Fibroblast of lung (primary cell): Measurements from ENCODE around the gene DNM3.

Source experiments
- EZH2 ChIP-seq: IDR thresholded peaks from 2 replicates; pipeline ENCODE4 v1.5.1; 2012; ENCODE audit warnings: low read length, control low read depth, mild to moderate bottlenecking; ENCODE audit errors: missing control alignments
- TF ChIP-seq, protein P1 (sequence below), 2 donors: IDR thresholded peaks in 1 of 2; conservative IDR thresholded peaks in 1 of 2; 1 replicate in 1 of 2; 2 replicates in 1 of 2; pipeline ENCODE4 v1.5.1; 2011 to 2012; ENCODE audit warnings: low read length in 2 of 2, control low read depth in 1 of 2, inconsistent platforms in 1 of 2, low read depth in 1 of 2, mild to moderate bottlenecking in 1 of 2

DNA sequence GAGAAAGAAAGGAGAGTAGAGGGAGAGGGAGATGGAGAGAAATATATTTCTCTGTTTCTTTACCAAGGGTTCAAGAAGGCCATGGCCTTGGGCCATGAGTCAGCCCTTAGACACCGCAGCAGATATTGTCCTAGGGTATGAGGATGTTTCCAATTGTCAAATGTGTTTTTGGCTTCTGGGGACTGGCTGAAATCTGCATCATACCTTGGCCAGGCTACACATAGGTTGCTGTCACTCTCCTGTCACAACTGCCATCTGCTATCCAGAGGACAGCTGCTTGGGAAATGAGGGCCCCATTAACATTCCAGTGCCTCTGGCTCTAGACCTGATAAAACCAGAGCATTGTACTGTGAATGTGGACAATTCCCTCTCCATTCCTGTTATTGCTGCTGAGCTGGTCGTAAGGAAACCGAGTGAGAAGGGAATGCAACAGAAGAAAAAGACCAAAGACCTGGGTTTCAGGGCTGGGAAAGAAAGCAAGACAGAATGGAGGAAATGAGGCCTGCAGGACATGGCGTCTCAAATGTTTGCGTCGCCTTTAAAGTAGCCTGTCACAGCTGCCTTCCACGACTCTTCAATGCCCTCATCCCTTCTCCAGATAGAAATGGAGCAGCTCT is 611.3 kb downstream of the DNM3 start:
- TF ChIP-seq, protein P1, sequence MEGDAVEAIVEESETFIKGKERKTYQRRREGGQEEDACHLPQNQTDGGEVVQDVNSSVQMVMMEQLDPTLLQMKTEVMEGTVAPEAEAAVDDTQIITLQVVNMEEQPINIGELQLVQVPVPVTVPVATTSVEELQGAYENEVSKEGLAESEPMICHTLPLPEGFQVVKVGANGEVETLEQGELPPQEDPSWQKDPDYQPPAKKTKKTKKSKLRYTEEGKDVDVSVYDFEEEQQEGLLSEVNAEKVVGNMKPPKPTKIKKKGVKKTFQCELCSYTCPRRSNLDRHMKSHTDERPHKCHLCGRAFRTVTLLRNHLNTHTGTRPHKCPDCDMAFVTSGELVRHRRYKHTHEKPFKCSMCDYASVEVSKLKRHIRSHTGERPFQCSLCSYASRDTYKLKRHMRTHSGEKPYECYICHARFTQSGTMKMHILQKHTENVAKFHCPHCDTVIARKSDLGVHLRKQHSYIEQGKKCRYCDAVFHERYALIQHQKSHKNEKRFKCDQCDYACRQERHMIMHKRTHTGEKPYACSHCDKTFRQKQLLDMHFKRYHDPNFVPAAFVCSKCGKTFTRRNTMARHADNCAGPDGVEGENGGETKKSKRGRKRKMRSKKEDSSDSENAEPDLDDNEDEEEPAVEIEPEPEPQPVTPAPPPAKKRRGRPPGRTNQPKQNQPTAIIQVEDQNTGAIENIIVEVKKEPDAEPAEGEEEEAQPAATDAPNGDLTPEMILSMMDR (conservative IDR thresholded peaks at IDR 0.05 in 1 of 2, IDR thresholded peaks at IDR 0.05 in 1 of 2; ENCODE audit: low read depth in 1 of 2, low read length in 2 of 2) = no peak
- TF ChIP-seq EZH2 = no peak
